ENCODE measurements around the gene MYBPH. TPM values are rescaled to one million over a fixed set of nuclear protein-coding genes. Genes with fewer than 3 reads are reported as not detected.

The MYBPH gene
- polyA plus RNA-seq, 1 donor from 2014 or later: not detected

DNA sequence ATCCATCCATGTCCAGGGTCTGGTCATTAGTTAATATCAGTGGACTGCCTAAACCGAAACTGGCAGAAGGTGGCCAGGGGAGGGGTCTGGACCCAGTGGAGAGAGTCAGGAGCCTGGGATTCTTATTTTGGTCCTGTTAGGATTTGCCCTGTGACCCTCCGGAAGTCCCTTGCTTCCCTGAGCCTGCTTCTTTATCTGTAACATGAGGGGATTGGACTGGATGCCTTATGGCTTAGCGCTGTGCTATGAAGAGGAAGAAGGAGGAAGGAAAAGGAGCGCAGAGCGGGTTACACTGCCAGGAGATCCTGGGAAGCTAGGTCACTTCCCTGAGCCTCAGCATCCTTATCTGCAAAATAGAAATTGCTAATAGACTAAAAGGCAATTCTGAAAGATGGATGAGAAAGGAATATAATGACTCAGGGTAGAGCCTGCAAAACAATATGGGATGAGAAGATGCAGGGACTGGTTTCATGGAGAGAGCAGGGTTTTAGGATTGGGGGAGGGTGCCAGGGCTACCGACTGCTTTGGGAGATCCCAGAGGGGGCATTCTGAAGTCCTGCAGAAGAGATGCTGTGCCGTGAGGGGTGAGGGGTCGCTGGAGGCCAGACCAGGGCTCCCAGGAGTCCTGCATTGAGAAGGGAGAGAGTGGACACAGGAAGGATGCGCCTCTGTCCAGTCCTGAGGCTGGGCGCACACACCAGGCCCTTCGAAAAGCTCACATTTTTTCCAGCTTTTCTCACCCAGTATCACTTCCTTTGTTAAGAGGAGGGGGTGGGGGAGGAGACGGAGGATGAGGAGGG is 48.6 kb downstream of the MYBPH start:
- no peak for TF ChIP-seq POLR2AphosphoS5 (IDR thresholded peaks at IDR 0.05)
- TF ChIP-seq EZH2 (IDR thresholded peaks at IDR 0.05; ENCODE audit: borderline replicate concordance, insufficient read depth, low read length, poor library complexity, severe bottlenecking): no peak
- TF ChIP-seq RAD21 (conservative IDR thresholded peaks at IDR 0.05): no peak
- no peak for TF ChIP-seq TAF1 (IDR thresholded peaks at IDR 0.05; ENCODE audit: low read depth)
- TF ChIP-seq EP300 (conservative IDR thresholded peaks at IDR 0.05; ENCODE audit: poor library complexity, severe bottlenecking): no peak
- no peak for TF ChIP-seq MXI1 (conservative IDR thresholded peaks at IDR 0.05; ENCODE audit: poor library complexity, severe bottlenecking)
- TF ChIP-seq, protein P1, sequence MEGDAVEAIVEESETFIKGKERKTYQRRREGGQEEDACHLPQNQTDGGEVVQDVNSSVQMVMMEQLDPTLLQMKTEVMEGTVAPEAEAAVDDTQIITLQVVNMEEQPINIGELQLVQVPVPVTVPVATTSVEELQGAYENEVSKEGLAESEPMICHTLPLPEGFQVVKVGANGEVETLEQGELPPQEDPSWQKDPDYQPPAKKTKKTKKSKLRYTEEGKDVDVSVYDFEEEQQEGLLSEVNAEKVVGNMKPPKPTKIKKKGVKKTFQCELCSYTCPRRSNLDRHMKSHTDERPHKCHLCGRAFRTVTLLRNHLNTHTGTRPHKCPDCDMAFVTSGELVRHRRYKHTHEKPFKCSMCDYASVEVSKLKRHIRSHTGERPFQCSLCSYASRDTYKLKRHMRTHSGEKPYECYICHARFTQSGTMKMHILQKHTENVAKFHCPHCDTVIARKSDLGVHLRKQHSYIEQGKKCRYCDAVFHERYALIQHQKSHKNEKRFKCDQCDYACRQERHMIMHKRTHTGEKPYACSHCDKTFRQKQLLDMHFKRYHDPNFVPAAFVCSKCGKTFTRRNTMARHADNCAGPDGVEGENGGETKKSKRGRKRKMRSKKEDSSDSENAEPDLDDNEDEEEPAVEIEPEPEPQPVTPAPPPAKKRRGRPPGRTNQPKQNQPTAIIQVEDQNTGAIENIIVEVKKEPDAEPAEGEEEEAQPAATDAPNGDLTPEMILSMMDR (IDR thresholded peaks at IDR 0.05; ENCODE audit: poor library complexity, severe bottlenecking): no peak
- no peak for TF ChIP-seq REST (IDR thresholded peaks at IDR 0.05; ENCODE audit: borderline replicate concordance)
- no peak for TF ChIP-seq SMC3 (conservative IDR thresholded peaks at IDR 0.05; ENCODE audit: poor library complexity)
- H3K27ac ChIP-seq (ENCODE audit: low read length): no peak overlapping the region
- H3K36me3 ChIP-seq (ENCODE audit: insufficient read depth, low read length): no peaks in the 10 kb centered on the region
- H4K20me1 ChIP-seq (ENCODE audit: insufficient read depth): no peaks in the 10 kb centered on the region
- no peaks in the 10 kb centered on the region for H3F3A ChIP-seq (ENCODE audit: insufficient read depth, low read length, poor library complexity, severe bottlenecking)
- H3K9me2 ChIP-seq (ENCODE audit: insufficient read depth, low read length): no peaks in the 10 kb centered on the region
- peak overlapping the region; percentile 79 for H2AFZ ChIP-seq (ENCODE audit: low read depth, low read length)
- H3K79me2 ChIP-seq (replicated peaks; ENCODE audit: insufficient read depth, low read length): no peaks in the 10 kb centered on the region
- H3K4me2 ChIP-seq (ENCODE audit: low read length): peak overlapping the region; percentile 19
- H3K27me3 ChIP-seq (ENCODE audit: insufficient read depth, low read depth, low read length): peaks cover 31% of the 10 kb centered on the region
- H3K9ac ChIP-seq (ENCODE audit: low read length): peak overlapping the region; percentile 67
- peak overlapping the region; percentile 74 for H3K4me3 ChIP-seq (ENCODE audit: low read length)
- H3K9me3 ChIP-seq (ENCODE audit: low read length): no peaks in the 10 kb centered on the region

DNA sequence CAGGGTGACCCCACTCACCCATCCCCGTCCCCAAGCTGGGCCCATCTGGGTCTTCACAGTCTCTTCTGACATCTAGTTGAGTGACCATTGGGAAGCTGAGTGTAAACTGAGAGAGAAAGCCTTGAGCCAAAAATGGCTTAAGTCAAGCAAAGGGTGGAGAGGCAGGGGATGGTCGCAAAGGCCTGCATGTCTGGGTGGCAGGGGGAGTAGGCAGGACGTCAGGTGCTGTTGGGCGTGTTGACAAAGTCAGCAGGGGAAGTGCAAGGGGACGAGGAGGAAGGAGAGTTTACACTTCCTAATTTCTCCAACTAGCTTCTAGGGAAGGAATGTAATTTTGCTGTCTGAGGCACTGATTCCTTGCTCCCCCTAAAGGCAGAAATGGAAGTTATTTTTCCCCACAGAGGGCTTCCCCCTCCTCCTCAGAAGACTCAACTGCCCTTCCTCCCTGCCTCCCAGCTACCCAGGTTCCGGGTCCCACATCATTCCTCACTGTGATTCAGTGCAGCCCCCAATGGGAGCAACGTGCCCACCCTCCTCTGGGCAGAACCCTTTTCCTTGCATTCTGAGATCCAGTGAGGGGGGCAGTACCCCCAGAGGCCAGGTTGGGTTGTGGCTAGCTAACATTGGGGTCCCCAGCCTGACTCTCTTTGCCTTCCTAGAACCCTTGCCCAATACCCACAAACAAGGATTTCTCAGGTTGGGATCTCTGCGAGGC is 49.3 kb downstream of the MYBPH start:
- Histone ChIP-seq H3K4me2 (ENCODE audit: low read length) (no peak overlapping the region), H3K9me3 (ENCODE audit: low read length) (no peaks in the 10 kb centered on the region), H2AFZ (ENCODE audit: low read depth, low read length) (no peak overlapping the region), H3K27ac (ENCODE audit: low read length) (no peak overlapping the region), H3K9me2 (ENCODE audit: insufficient read depth, low read length) (no peaks in the 10 kb centered on the region), H3F3A (ENCODE audit: insufficient read depth, low read length, poor library complexity, severe bottlenecking) (no peaks in the 10 kb centered on the region), H3K4me3 (ENCODE audit: low read length) (no peak overlapping the region), H3K36me3 (ENCODE audit: insufficient read depth, low read length) (no peaks in the 10 kb centered on the region), H3K79me2 (replicated peaks; ENCODE audit: insufficient read depth, low read length) (no peaks in the 10 kb centered on the region), H3K27me3 (ENCODE audit: insufficient read depth, low read depth, low read length) (peaks cover 31% of the 10 kb centered on the region), H3K9ac (ENCODE audit: low read length) (no peak overlapping the region), H4K20me1 (ENCODE audit: insufficient read depth) (no peaks in the 10 kb centered on the region)
- TF ChIP-seq, protein P1 (IDR thresholded peaks at IDR 0.05; ENCODE audit: poor library complexity, severe bottlenecking): peak; percentile 39
- TF ChIP-seq EP300 (conservative IDR thresholded peaks at IDR 0.05; ENCODE audit: poor library complexity, severe bottlenecking): no peak

Data from neural cell (in vitro differentiated cells).